Vagina (tissue), 2 donors: ENCODE measurements around the gene EDAR.

ENCODE experiments used
- POLR2A ChIP-seq, 2 donors: fragments of 450-650 bp; IDR thresholded peaks; one replicate each; pipeline ENCODE4 v1.6.1; 2017; ENCODE audit warnings: antibody characterized with exemption in 2 of 2, mild to moderate bottlenecking in 2 of 2, moderate library complexity in 2 of 2
- POLR2AphosphoS5 ChIP-seq, 2 donors: sonication (generic); formaldehyde crosslinking; IDR thresholded peaks; one replicate each; pipeline ENCODE4 v1.9.0; 2017; ENCODE audit warnings: antibody characterized with exemption in 2 of 2, mild to moderate bottlenecking in 2 of 2, low read depth in 1 of 2; ENCODE audit not compliant: insufficient read depth in 1 of 2
- TF ChIP-seq, protein P1 (sequence below), 3 experiments: fragments of 450-650 bp in 2 of 3; fragments of 200-600 bp in 1 of 3; sonication (generic) in 1 of 3; IDR thresholded peaks; one replicate each; pipeline ENCODE4 v1.5.1; 2017 to 2019; ENCODE audit warnings: antibody characterized with exemption in 3 of 3, mild to moderate bottlenecking in 2 of 3, moderate library complexity in 2 of 3

- no peak for TF ChIP-seq POLR2A (IDR thresholded peaks at IDR 0.05)
- no peak for TF ChIP-seq POLR2AphosphoS5 (IDR thresholded peaks at IDR 0.05; ENCODE audit: insufficient read depth in 1 of 2, low read depth in 1 of 2)
- TF ChIP-seq, protein P1, sequence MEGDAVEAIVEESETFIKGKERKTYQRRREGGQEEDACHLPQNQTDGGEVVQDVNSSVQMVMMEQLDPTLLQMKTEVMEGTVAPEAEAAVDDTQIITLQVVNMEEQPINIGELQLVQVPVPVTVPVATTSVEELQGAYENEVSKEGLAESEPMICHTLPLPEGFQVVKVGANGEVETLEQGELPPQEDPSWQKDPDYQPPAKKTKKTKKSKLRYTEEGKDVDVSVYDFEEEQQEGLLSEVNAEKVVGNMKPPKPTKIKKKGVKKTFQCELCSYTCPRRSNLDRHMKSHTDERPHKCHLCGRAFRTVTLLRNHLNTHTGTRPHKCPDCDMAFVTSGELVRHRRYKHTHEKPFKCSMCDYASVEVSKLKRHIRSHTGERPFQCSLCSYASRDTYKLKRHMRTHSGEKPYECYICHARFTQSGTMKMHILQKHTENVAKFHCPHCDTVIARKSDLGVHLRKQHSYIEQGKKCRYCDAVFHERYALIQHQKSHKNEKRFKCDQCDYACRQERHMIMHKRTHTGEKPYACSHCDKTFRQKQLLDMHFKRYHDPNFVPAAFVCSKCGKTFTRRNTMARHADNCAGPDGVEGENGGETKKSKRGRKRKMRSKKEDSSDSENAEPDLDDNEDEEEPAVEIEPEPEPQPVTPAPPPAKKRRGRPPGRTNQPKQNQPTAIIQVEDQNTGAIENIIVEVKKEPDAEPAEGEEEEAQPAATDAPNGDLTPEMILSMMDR (IDR thresholded peaks at IDR 0.05) = no peak
Observed at GRCh38 chr2:108983061-108983460, 6.0 kb downstream of the EDAR start.
